GM19463 (cell line): ENCODE measurements around the gene MVK.

Source experiments
- ATAC-seq: cut with Tn5 transposase; IDR thresholded peaks from one replicate; pipeline ENCODE4 v1.9.1; 2021; ENCODE audit warnings: mild to moderate bottlenecking, moderate library complexity; ENCODE audit not compliant: unreplicated experiment

Gene MVK

DNA sequence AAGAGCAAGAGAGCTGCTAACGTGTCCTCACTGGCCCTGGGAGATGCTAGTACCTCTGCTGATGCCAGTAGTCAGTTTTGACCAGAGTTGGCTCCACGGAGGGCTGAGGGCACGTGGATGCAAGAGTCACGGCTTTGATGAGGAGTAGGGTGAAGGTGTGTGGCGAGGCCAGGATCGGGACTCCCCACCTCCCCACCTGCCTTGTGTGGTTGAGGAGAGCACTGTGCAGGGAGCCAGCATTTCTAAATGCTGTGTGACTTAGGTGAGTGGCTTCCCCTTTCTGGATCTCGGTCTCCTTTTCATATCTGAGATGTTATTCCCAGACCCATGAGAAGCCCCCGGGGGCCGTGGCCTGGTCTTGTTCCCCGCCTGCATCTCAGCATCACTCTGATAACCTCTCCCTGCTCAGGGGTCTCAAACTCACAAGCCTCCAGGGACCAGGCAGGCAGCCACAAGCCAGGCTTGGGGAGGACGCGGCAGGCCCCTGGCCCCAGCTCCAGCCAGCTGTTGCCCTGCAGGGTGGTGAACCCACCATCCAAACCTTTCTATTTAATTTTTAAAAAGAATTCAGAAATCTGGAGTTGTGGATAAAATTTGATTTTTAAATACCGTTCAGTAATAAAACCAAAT is 32.1 kb downstream of the MVK start:
- no peak for ATAC-seq

DNA sequence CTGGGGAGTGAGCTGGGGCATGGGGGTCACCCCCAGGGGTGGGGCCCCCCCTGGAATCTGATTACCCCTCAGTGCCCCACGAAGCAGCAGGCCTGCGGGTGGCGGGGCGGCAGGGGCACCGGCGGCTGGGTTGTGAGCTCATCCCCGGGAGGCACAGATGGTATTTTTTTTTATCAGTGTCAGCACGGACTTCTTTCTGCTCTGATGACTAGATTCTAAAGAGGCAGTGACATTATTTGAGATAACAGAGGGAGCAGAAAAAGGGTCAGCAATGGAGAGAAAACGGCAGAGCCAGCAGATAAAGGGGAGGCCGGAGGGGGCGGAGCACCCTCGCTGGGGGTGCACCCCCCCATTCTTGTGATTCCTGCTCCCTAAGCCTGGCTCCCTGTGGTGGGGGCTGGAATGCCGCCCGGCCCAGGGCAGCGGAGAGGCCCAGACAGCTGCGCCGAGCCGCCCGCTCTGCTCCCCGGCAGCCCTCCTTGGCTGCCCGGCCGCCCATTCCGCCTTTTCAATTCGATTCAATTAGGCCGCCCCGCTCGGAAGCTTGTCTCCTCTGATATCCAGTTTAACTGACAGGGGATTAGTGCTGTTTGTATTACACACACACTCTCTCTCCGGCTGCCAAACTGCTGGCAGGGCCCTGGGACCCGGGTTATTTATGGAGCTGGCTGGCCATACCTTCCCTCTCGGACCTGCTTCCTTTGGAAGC is 32.9 kb downstream of the MVK start:
- ATAC-seq: no peak

DNA sequence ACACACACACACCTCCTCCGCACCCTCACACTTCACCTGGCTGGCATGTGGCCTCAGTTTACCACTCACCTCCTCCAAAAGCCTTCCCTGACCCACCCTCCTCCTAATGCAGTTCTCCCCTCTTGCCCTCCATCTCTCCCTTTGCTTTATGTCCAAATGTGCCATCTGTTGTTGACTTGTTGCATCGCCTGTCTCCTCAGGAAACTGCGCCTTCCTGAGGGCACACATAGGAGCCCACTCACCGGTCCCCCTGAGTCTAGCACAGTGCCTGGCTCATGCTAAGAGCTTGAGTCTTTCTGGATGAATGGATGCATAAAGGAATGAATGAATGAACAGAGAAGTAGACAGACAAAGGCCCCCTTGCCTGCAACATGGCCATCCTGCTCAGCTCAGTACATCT is 34.0 kb downstream of the MVK start:
- ATAC-seq: no peak

DNA sequence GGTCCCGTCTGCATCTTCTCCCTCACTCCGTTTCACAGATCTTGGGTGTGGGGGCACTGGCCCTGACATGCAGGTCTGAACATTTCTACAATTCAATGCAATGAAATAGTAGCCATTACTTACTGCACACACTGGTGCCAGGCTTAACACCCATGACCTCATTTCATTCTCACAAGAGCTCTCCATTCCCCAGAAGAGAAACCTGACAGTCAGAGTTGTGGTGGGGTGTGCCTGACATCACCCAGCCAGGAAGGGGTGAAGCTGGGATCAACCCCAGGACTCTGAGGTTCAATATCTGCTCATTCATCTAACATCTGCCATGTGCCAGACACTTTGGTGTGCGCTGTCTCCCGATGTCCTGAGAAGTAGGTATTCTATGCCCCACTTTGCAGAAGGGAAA is 34.7 kb downstream of the MVK start:
- no peak for ATAC-seq

DNA sequence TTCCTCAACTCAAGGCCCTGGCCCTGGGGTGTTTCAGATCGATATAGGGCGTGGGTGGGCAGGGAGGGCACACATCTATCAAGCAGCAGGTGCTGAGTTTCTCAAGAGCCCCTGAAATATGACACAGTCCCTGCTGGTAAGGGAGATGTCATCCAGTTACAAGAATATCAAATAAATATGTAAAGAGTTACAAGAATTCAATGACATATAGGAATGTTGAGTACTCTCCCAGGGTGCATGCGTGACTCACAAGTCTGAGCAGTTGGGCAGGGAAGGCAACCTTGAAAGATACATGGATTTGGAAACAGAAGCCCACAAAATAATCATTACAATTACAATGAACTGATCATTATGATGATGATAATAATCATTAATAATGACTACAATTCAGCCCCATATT is 35.2 kb downstream of the MVK start:
- no peak for ATAC-seq

DNA sequence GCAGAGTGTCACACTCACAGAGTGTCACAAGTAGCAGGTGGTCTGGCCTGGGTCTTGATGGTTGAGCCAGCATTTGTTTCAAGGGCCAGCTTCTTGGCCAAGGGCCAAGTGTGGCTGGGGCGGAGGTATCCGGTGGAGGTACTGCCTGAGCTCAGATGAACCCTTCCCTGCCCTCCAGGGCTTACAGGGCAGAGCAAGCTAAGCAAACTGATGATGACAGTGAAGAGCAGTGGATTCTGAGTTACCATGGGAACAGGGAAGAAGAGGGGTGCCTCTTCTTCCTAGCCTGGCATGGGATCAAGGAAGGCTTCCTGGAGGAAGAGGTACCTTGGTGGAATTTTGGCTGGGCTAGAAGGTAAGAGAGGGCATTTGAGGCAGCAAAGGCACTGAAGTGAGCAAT is 35.7 kb downstream of the MVK start:
- ATAC-seq: no peak

DNA sequence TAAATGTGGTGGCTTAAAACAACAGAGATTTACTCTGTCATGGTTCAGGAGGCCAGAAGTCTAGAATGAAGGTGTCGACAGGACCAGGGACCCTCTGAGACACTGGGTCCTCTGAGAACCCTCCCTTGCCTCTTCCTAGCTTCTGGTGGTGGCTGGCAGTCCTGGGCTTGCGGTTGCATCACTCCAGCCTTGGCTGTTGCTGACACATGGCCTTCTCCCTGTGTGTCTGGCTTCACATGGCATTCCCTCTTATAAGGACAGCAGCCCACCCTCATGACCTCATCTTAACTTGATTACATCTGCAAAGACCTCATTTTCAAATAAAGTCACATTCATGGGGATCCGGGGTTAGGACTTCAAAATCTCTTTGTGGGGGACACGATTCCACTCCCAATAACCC is 36.9 kb downstream of the MVK start:
- no peak for ATAC-seq

DNA sequence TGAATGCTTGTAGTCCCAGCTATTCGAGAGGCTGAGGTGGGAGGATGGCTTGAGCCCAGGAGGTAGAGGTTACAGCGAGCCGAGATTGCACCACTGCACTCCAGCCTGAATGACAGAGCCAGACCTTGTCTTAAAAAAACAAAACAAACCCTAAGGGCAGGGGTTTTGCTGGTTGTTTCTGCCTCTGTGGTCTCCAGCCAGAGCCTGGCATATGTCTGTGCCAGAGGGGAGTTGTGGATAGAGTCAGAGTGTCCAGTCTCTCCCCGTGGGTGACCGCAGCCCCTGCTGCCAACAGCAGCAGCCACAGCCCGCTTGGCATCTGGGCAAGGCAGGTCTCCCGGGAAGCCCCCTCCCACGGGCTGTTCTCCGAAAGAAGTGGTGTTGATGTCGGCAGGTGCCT is 37.6 kb downstream of the MVK start:
- no peak for ATAC-seq

DNA sequence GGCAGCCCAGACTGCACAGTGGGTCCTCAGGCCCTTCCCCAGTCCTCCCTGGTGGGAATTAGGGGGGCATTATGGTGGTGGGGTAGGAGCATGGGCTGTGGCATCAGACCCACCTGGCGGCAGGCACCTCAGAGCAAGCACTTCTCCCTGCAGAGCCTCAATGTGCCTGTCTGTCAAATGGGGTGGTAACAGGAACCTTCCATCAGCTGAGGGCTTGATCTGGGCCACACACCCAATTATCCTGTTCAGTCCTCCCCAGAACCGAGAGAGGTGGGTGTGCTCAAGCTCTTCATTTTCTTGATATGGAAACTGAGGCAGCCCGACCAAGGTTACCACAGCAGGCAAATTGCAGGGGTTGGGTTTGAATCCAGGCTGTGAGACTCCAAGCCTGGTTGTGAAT is 38.4 kb downstream of the MVK start:
- ATAC-seq: no peak

DNA sequence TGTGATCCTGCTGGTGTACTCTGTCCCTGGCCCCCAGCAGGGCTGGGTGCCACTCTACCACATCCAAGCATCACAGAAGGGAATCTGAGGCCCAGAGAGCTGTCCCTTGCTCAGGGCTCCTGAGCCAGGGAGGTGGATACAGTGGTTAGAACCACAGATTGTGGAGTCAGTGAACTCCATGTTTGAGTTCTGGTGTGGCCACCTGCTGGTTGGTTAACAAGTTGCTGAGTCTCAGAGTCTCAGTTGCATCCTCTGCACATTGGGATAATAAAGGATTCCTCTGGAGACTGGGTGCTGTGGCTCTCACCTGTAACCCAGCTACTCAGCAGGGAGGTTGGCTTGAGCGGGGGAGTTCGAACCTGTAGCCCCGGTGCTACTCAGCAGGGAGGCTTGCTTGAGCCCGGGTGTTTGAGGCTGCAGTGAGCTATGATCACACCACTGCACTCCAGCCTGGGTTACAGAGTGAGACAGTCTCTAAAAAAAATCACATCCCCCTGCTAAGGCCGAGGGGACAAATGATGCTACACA is 39.4 kb downstream of the MVK start:
- ATAC-seq: no peak

DNA sequence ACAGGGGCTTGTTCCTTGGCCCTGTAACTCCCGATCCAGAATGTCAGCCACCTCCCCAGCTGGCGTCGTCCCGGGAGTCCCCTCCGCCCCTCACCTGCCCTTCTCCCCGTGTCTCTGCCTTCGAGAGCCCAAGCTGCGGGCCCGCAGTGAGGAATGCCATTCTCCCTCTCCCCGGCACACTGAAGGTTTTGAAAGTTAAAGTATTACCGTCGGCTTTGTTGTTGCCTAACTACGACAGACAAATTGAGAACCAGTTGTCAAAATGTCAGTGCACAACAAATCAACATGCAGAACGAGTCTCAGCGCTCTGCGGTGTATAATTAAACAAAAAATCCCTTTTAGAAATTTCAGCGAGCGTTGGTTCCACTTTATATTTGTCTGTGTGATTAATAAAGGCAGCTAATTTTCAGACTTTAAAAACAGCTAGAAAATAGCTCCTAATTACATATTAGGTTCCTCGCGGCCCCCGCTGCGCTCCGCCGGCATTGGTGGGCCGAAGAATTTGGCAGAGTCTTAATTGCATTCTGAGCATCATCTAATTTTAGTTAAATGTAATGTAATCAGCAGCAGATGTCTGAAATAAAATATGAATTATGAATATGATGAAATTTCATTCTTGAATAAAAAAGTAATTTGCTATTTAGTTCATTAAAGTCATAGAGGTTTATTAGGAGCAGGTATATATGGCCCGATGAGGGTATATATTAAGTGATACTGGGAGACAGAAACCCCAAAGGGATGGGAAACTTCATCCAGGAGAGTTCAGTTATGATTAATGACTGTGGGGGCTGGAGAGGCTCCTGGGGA is 40.3 kb downstream of the MVK start:
- no peak for ATAC-seq

DNA sequence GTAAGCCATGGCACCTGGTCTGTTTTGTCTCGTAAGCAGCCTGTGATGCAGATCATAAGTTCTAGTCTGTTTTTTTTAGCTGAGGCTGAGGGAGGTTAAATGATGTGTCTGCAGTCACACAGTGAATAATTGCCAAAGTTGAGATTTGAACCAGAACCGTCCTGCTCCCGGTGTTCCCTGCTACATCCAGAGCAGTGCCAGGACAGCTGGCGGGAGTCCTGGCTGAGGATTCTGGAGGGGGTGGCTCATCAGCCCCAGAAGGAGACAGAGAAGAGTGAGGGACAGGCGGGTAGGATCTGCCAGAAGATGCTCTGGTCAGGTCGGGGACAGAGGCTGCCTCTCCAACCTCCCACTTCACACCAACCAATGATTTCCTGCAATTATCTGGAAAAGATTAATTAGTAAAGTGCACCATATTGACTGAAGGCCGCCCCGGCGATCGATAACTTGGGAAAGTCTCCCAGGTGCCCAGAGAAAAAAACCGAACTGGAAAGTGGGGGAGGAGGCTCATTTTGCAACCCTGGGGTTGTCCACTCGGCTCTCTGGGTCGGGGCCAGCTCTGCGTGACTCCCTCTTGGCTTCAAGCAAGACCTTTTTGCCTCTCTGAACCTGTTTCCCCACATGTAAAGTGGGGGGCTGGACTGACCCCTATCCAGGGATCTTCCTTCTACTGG is 42.1 kb downstream of the MVK start:
- no peak for ATAC-seq

DNA sequence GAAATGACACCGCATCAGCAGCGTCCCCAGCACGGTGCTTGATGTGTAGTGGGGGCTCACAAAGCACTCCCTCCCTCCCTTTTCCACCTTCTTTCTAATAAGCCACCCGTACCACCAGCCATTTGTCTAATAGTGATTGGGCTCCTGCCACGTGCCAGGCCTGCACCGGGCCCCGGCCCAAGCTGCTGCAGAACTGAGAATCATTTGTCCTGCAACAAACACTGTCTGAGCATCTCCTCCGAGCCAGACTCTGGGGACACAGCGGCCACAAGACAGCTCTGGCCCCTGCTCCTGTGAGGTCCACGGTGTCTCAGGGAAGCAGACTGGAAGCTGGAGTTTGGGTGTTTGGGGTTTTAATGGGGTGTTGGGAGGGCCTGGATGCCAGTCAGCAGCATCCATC is 43.9 kb downstream of the MVK start:
- no peak for ATAC-seq

DNA sequence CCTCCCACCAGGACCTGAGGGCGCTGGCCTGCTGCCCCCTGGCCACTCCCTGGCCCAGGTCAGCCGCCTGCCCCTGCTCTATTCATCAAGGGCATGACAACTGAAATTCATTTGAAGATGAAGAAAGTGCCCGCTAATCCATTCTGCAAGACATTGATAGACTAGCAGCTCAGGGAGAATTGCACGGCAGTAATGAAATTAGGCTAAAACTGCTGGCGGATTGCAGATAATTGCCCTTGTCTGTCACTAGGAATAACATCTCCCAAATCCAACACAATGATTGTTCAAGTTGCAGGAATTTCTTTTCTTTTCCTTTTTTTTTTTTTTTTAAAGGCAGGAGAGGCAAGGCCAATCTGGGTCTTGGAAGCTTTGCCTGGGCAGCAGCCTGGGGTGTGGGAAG is 44.5 kb downstream of the MVK start:
- no peak for ATAC-seq

DNA sequence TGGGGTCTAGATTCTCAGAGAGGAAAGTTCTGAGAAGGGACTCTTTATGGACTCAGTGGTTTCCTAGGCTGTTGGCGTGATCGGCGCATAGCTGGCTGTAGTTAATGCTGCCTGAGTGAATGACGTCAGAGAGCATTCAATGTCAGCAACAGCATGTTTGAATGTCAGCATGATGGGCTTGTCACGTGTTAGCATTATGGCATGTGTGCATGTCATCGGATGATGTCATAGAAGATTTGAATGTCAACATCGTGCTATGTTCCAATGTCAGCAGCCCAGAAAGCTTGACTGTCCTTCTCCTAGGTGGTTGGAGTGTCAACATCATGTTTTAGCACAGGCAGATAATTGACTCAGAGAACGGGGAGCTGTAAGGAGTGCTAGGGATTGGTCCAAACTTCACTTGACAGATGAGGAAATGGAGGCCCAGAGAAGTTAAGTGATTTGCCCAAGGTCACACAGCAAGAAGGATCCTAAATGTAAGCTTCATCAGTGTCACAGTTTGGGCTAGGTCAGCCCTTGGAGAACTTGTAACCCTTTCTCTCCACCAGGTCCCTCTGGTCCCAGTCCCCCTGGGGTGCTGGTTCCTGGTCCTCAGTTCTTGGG is 45.5 kb downstream of the MVK start:
- ATAC-seq: no peak

DNA sequence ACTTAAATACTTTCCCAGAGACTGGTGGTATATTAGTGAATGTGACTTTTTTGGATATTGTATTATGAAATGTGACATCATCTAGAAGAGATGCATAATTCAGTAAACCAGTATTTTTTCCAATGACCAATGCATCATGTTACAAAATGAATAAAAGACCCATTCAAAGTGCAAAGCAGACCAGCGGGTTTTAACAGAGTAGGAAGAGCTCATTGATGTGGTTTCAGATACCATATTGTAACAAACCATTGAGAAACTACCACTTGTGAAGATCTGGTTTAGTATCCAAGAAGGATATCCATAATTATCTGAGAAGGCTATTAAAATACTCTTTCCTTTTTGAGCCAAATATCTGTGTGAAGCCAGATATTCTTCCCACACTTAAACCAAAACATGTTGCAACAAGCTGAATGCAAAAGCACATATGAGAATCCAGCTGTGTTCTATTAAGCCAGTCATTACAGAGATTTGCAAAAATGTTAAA is 47.7 kb downstream of the MVK start:
- no peak for ATAC-seq

DNA sequence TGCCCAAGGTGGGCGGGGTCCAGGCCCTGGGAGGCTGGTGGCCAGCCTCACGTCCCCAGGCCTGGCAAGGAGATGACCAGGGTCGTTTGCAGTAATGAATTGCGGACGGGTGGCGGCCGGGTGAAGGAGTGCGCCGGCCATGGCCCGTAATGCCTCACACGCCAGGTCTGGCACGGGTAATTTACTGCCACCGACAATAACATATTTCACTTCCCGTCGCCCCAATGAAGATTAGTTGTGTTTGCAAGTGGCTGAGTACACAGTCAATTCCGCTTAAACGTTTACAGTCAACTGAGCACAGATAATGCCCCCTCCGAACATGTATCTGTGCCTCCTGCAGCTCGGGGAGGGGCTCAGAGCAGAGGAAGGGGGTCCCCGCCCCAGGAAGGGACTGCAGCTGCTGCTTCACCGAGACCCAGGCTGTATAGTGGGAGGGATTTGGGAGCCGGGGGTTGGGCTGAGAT is 48.3 kb downstream of the MVK start:
- ATAC-seq: no peak

DNA sequence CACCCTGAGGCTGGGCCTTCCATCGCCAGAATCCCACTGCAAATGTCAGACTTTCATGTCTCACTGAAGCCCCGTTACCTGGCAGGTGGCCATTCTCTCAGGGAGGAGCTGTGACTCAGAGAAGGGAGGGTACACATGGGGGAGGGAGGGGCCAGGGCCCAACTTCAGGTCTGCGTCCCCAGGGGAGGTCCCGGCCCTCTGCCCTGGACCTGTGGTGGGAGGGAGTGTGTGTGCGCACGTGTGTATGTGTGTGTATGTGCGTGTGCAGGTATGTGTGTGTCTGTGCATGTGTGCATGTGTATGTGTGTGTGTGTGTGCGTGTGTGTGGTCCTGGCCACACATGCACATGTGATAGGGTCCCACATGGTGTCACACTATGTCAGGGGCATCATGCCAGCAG is 50.9 kb downstream of the MVK start:
- no peak for ATAC-seq

DNA sequence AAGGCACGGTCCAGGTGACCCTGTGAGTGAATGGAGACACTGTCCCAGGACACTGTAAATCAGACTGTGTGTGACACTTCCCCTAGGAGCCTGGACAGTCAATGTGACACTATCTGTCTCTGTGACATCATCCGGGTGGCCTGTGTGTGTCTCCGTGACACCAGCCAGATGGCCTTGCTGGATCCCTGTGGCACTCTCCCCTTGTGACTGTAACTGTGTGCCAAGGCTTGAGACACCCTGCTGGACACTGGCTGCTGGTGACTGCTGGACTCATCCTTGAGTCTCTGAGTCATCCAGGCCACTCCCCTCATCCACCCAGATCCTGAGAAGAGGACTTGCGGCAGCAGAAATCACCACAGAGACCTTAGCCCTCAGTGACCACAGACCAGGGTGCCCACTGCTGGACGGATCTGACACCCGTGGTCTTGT is 51.6 kb downstream of the MVK start:
- no peak for ATAC-seq

DNA sequence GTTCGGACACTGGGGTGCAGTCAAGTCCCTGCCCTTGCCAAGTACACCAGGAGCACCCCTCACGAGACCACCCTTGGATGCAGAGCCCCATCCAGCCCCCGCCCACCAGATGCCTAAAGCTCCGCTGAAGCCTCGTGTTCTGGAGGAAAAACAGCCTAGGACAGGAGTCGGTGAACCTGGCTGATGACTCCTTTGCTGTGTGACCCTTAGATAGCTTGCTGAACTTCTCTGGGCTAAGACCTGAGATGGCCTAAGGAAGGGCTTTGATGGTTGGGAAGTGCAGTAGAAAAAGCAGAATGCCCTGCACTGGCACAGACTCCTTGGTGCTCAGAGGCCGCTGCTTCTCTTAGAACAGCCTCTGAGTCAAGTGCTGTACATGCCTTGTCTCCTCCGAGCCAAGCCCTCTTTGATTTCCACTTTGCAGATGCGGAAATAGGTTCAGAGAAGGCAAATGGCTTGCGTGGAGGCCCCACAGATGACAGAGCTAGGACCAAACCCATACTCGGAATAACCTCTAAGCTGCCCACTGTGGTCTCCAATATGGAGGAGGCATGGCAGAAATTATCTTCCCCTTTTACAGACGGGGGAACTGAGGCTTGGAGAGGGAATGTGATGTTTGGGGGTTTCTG is 52.3 kb downstream of the MVK start:
- no peak for ATAC-seq
